Measurements from ENCODE around the gene GIPC3.
"Not testable (repeated sequence)": the region's sequence is repeated elsewhere in the genome, so short reads cannot be mapped to it uniquely, and the experiment has no call there.

The GIPC3 gene

GRCh38 chr19:3578390-3578789 lies 6.9 kb upstream of the GIPC3 start:
- no peak for DNase-seq

DNA sequence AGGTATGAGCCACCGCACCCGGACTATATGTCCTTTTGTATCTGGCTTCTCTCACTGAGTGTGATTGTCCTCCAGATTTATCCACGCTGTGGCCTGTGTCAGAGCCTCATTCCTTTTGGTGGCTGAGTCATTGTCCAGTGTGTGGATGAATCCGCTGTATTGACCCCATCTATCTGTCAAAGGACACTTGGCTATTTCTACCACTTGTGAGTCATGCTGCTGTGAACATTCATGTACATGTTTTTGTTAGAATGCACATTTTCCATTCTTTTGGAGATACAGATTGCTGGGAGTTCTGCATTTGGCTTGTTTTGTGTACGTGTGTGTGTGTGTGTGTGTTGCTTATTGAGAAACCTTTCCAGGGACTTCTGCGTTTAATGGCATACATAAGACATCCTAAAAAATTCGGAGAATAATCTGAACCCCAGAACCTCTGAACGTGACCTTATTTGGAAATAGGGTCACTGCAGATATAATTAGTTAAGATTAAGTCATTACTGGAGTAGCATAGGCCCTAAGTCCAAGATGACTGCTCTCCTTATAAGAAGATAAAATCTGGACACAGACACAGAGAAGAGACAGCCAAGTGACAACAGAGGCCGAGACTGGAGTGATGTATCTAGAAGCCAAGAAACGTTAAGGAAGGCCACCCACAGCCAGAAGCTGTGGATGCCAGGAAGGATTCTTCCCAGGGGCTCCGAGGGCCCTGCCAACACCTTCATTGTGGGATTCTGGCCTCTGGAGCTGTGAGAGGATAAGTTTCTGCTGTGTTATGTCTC lies 4.9 kb upstream of the GIPC3 start:
- DNase-seq, result no peak

- DNase-seq, result not testable (repeated sequence)
These were observed 3.5 kb upstream of the GIPC3 start for GRCh38 chr19:3581792-3582191.

DNA sequence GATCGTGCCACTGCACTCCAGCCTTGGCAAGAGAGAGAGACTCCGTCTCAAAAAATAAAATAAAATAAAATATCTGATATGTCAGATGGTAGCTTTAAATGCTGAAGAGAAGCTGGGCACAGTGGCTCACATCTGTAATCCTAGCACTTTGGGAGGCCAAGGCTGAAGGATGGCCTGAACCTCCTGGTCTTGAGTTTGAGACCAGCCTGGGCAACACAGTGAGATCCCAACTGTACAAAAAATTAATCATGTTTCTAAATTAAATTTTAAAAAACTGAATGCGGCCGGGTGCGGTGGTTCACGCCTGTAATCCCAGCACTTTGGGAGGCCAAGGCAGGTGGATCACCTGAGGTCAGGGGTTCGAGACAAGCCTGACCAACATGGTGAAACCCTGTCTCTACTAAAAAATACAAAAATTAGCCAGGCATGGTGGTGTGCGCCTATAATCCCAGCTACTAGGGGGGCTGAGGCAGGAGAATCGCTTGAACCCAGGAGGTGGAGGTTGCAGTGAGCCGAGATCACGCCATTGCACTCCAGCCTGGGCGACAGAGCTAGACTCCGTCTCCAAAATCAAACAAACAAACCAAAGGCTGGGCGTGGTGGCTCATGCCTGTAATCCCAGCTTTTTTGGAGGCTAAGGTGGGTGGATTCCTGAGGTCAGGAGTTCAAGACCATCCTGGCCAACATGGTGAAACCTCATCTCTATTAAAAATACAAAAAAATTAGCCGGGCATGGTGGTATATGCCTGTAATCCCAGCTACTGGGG lies 1.1 kb upstream of the GIPC3 start:
- DNase-seq, result not testable (repeated sequence)

DNA sequence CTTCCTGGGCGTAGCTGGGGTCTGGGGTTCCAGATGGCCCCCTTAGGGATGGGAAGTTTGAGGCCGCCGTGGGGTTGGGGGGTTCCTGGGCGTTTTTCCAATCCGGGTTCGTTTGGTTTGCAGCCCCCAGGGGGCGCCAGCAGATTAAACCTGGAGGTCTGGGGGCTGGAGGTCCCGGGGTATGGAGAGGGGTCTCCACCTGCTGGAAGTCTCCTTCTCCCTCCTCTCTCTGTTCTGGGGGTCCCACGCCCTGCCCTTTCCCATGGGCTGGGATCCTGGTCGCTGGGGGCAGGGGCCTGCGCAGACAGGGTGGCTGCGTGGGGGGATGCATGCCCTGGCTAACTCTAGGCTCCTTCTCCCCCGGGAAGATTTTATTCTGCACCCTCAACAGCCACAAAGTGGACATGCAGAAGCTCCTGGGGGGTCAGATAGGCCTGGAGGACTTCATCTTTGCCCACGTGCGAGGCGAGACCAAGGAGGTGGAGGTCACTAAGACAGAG lies 899 bp downstream of the GIPC3 start:
- peak; percentile 54 for DNase-seq

- DNase-seq, result no peak
These were observed 1.5 kb downstream of the GIPC3 start for GRCh38 chr19:3586707-3587346.

DNA sequence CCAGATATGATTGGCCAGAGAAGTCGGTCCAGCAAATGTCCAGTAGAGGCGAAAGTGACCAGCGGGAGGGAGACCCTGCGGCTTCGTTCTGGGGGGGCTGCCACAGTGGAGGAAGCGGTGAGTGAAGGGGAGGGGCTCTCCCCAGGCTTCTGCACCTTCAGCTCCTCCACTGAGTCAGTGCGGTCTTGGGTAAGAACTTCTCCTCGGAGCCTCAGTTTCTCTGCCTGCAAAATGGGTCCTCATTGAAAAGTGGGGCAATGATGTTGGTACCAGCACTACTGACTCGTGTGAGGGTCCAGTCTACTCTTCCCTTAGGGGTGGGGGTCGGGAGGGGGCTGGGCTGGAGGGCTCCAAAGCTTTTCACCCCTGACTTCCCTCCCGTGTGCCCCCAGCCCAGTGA lies 4.2 kb downstream of the GIPC3 start:
- DNase-seq, result no peak

DNA sequence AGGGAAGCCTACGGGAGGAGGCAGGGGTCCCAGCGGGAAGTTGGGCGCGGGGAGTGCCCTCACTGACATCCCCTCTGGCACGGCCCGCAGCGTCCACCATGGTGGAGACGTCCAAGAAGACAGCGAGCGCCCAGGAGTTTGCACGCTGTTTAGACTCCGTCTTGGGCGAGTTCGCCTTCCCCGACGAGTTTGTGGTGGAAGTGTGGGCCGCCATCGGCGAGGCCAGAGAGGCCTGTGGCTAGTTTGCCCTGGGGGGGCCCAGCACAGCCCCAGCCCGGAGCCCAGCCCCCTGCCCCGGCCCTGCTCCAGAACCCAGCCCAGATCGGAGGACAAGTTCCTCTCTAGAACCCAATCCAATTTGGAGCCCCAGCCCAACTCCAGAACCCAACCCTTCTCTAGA lies 4.7 kb downstream of the GIPC3 start:
- no peak for DNase-seq

DNA sequence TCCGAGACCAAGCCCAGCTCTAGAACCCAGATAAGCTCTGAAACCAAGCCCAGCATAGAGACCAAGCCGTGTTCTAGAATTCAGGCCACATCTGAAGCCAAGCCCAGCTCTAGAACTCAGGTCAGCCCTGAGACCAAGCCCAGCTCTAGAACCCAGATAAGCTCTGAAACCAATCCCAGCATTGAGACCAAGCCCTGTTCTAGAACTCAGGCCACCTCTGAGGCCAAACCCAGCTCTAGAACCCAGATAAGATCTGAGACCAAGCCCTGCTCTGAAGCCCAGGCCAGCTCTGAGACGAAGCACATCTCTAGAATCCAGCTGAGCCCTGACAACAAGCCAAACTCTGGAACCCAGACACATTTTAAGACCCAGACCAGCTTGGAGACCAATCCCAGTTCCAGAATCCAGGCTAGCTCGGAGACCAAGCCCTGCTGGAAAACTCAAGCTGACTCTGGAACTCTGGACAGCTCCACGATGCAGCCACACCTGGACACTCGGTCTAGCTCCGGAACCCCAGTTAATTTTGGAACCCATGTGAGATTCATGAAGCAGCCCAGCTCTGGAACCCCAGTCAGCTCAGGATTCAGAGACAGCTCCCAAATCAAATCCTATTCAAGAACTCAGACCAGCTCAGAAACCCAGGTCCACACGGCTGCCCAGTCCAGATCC lies 5.8 kb downstream of the GIPC3 start:
- no peak for DNase-seq

DNA sequence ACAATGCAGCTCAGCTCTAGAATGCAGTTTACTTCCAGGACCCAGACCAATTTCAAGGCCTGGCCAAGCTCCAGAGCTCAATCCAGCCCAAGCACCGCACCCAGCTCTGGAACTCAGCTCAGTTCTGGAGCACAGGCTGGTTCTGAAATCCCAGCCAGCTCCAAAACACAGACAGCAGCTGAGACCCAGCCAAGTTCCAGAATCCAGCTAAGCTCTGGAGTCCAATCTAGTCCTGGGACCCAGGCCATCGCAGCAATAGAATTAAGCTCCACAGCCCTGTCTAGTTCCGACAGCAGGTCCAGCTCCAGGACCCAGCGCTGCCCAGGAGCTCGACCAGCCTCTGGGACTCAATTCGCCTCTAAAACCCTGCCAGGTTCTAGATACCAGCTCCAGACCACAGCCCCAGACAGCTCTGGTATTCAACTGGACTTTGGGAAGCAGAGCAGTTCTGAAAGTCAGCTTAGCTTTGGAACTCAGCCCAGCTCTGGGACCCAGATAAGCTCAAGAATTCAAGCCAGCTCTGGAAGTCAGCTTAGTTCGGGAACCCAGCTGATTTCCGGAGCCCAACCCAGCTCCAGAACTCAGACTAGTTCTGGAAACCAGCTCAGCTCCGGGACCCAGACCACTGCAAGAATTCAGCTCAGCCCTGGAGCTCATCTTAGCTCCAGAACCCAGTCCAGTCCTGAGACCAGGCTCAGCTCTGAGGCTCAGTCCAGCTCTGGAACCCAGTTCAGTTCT lies 6.8 kb downstream of the GIPC3 start:
- DNase-seq, result no peak

GRCh38 chr19:3593156-3593555 lies 7.9 kb downstream of the GIPC3 start:
- no peak for DNase-seq

DNA sequence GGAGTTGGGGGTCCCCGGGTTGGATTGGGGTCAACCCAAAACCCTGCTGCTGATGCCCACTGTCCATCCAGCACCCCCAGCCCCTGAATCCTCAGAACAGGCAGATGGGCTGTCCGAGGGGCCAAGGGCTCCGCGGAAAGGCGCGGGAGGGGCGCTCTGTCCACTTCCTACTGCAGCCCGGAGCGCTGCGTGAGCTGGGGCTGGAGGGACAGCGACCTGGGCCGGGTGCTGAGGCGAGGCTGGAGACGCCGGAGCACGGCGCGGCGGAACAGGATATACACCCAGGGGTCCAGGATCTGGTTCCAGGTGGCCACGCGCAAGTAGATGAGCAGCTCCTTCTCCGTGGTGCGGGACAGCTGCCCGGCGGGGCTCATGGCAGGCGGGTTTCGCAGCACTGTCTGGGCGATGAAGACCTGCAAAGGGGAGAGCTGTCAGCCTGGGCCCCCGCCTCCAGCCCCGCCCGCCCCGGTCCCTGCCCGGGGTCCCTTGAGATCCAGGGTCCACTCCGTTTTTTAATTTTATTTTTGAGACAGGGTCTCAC lies 10.3 kb downstream of the GIPC3 start:
- DNase-seq, result no peak

DNA sequence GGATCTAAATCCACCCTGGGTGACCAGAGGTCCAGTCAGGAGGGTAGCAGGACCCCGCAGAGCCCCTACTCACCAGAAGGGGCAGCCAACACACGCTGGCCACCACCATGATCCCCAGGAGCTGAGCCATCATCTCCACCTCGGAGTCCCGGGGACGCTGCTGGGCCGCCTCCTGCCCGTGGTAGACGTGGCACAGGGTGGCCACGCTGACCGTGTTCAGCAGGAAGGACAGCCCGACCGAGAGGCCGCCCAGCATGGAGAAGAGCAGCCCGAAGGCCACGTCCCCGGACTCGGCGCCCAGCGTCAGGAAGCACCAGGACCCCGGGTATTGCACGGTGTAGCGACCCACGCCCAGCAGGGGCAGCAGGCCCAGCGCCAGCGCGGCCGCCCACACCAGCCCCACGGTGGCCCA lies 14.5 kb downstream of the GIPC3 start:
- DNase-seq, result no peak

- DNase-seq, result no peak
These were observed 15.7 kb downstream of the GIPC3 start for GRCh38 chr19:3601021-3601420.

GRCh38 chr19:3603121-3603811 lies 18.0 kb downstream of the GIPC3 start:
- no peak for DNase-seq

DNA sequence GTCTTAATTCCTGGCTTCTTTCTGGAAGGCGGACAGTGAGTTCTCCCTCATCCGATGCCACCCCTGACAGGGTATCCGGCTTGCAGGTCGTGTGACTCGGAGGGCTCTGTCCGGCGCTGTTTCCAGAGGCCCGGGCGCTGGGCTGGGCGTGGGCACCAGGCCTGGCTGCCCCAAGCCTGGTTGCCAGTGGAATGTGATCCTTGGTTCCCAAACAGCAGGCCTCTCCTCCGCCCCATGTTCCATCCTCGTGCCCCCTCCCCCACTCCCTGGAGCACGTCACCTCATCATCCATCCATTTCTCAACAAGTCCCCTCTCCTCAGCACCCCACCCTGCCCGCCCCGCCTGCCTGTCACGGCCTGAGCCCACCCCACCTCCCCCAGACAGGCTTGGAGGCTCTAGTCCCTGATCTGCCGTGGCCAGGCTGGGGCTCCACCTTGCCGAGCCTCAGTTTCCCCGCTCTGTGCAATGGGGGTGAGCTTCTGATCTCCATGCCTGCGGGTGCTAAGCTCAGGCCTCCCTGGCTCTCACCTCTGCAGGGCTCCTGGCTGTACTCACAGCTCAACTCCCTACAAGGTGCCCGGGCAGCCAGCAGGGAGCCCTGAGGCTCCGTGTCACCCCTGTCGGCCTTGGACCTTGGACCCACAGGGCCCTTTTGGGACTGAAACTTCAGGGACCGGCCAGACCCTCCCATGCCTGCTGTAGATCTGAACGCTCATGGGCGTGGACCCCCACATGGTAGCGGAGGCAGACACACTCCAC lies 19.1 kb downstream of the GIPC3 start:
- DNase-seq, result no peak

GRCh38 chr19:3604987-3605343 lies 19.7 kb downstream of the GIPC3 start:
- DNase-seq, result peak; percentile 25

GRCh38 chr19:3605361-3605760 lies 20.1 kb downstream of the GIPC3 start:
- DNase-seq, result no peak

DNA sequence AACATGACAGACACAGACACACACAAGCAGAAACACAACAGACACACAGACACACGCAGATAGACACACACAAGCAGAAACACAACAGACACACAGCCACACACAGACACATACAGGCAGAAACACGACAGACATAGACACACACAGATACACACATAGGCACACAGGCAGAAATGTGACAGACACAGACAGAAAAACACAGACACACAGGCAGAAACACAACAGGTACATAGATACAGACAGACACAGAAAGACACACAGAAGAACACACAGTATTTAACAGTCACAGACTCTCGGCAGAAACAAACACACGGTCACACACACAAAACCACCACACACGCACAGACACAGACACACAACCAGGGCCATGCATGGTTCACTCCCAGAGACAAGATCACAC lies 20.5 kb downstream of the GIPC3 start:
- no peak for DNase-seq

DNA sequence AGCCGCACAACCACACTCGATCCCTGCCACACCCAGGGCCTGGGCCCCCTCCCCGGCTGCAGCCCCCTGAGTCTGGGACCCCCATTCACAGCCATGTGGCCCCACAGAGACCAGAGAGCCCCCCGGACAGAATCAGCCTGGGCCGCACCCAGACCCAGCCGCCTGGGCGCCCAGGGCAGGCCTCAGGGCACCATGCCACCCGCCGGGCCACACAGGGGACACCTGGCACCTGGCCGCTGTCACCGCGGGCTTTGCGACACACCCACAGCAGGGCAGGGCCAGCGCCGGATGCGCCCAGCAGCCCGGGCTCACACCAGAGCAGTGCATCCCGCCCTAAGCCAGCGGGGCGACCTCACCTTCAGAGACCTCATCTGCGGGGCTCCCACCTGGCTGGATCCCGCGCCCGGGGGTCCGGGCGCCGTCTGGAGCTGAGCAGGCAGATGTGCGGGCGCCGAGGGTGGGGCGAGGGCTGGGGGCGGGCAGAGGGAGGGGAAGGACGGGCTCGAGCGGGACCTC lies 21.0 kb downstream of the GIPC3 start:
- peak; percentile 49 for DNase-seq

Measured in stimulated activated CD4-positive, alpha-beta T cell treated with anti-CD3 and anti-CD28 coated beads, Interleukin-15, amount 100 ng/mL, for 24 hours (primary cell).